HT1080 (cell line): ENCODE results near the gene POLG. TPM values are rescaled to one million over a fixed set of nuclear protein-coding genes. Genes with fewer than 3 reads are reported as not detected.

Source experiments
- DNase-seq: peaks from one replicate; pipeline ENCODE4 v3.0.0-alpha.2; 2015; ENCODE audit warnings: low read depth
- total RNA-seq: library from RNA; depleted of rRNA; stranded (reverse); fragments of >200 nt; shearing (Covaris generic); gene quantifications from 2 replicates; pipeline ENCODE4 v1.2.3, GENCODE V29; 2014

Gene POLG
- total RNA-seq, 1 experiment from 2014 or later: 59.6 TPM

GRCh38 chr15:89356634-89357298 lies 22.1 kb upstream of the POLG start:
- DNase-seq: no peak

GRCh38 chr15:89353991-89354390 lies 19.4 kb upstream of the POLG start:
- no peak for DNase-seq

- DNase-seq: no peak
These were observed 17.9 kb upstream of the POLG start for GRCh38 chr15:89352476-89352875.

DNA sequence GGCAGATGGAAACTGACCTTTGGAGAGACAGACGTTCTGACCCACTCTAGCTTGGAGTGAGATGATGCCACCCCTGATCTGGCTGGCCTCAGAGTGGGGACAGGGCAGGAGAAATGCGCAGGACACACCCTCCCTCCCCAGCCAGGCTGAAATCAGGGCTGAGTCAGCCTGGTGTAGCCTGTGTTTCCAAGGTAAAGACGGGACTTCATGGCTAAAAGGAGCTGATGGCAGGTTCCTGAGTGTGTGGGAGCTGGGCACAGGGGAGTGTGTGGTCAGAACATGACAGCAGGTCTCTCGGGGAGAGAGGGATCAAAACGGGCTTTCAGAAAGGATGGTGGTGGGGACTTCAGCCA lies 14.6 kb upstream of the POLG start:
- DNase-seq: no peak

- DNase-seq: no peak
These were observed 12.1 kb upstream of the POLG start for GRCh38 chr15:89346516-89347231.

DNA sequence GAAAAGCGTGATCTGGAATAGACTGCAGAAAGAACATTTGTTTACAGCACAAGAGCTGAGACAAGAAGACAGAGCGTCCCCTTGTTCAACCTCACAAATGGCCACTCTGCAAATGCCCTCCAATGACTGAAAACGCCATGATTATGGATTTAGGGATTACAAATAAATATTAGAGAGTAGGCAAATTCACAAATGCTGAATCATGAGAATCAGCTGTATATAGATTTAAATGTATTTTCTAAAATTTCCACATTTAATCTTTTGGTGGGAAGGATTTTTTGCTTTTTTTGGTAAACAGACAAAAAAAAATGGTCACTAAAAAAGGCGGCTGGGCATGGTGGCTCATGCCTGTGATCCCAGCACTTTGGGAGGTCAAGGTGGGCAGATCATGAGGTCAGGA lies 10.6 kb upstream of the POLG start:
- DNase-seq: no peak

DNA sequence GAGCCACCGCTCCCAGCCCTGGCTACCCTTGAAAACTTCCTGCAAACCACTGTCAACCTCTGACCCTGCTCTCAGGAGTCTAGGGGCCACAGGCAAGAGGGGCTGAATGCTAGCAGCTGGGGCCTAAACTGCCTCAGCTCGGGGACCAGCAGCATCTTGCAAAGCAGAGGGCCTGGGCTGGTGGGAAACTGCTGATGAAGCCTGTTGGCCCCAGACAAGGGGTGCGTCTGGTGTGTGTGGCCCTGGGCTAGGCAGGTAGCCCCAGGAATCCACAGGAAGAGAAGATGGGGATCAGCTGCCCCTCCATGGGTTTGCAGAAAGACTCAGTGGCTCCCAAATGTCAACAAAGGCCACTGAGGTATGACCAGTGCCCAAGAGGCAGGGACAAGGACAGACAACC lies 8.2 kb upstream of the POLG start:
- DNase-seq: no peak

DNA sequence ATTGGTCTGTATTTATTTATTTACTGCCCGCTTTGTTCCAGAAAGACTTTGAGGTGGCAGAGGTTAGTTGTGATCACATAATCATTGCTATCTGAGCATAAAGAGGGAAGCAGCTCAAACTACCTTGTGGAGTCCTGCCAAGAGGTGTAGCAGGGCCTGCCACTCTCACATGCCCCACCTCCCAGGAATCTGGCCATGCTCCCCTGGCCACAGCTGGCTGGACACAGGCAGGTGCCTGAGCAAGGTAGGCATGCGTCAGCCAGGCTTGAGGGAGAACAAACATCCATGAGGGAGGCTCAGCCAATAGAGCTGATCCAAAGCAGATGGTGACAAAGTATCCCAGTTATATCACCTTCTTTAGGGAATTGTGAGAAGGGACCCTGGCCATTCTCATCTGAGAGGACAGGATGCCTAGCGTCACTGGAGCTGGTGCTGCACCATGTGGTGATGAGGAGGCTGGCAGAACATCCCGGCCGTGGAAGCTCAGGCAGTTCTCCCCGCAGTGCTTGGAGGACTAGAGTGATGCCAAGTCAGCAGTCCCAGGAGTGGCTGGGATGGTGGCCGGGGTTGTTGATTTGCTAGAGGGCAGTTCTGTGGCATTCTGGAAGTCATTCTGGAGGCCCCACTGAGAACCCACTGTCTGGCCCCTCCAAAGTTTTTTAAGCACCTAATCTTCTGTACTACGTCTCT lies 6.8 kb upstream of the POLG start:
- DNase-seq: no peak

GRCh38 chr15:89340573-89340972 lies 5.9 kb upstream of the POLG start:
- no peak for DNase-seq

DNA sequence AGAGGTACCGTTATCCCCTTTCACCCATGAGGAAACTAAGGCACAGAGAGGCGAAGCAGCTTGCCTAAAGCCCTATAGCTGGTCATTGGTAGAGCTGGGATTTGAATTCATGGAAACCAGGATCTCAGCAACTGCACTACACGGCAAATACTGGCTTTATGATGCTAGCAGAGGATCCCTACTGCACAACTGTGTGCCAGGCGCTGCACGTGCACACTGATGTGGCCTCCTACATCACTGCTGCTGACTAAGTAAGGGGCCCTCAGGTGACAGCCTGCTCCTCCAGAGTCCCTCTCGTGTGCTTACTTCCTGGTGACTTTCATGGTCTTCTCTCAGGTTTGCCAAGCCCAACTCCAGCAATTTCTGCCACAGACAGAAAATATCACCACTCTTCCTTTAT lies 3.4 kb upstream of the POLG start:
- DNase-seq: no peak

DNA sequence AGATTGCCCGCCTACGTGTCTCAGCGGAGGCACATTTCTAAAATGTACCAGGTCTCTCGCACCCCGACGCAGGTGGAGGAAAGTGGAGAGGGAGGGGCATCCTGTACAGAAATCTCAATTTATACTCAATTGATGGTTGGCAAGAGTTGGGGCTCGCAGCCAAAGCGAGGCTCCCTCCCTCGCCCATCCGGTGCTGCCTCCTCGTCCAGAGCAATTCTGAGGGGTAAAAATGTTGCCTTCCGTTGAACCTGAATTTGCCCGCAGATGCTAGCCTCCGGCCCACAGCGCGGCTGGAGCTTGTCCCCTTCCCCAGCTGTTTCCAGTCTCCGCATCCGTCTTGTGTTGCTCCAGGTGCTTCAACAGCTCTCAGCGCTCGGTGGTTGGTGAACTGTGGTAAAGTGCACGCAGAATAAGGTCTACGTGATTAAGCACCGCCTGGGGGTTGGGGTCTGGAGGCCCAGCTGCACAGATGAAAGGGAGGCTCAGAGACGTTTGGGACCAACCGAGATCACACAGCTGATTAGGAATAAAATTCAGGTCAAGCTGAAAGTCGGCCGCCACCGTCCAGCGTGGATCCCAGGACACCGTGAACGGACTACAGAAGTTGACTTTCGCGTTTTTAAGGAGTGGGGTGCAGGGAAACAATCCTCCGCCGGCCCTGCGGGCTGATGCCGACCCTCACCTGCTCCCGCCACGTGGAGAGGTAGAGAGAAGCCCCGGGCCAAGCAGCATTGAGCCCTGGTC lies 846 bp upstream of the POLG start:
- no peak for DNase-seq

DNA sequence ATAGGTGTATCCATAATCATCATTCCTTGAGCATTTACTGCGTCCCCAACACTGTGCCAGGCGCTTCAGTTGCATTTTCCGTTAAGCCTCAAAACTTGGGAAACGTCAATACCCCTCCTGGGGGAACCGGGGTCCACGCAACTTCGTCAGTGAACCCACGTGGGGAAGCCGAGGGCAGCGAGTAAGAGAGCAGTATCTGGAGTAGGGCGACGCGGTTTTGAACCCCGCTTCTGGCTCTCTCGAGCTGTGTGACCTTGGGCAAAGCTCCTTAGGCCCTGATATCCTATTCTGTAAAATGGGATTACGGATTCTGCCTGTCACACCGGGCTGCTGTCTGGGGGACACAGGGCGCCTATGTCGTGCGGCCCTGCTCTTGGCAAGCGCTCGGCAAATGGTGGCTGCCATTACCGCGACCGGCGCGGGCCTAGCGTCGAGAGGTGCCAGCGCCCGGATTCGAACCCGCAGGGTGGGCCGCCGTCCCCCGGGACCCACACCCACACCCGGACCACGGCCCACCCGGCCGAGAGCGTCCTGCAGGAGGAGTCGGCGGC lies 590 bp downstream of the POLG start:
- no peak for DNase-seq

- no peak for DNase-seq
These were observed 1.4 kb downstream of the POLG start for GRCh38 chr15:89333011-89333860.

DNA sequence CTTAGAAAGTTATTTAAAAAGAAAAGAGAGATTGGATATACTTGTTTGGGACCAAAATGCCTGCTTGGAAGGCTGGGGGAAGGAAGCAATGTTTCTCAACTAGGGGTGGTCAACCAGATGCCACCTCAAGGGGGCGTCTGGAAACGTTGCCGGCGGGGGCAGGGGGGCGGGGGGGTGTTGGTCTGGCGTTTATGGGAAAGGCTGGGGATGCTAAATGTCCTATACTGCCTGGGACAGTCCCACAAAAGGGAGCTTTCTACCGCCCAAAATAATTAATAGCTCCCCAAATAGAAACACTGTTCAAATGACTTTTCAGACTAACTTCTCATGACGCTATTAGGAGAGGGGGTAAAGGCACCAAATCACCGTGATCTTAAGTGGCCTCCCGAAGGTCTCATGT lies 2.2 kb downstream of the POLG start:
- no peak for DNase-seq

DNA sequence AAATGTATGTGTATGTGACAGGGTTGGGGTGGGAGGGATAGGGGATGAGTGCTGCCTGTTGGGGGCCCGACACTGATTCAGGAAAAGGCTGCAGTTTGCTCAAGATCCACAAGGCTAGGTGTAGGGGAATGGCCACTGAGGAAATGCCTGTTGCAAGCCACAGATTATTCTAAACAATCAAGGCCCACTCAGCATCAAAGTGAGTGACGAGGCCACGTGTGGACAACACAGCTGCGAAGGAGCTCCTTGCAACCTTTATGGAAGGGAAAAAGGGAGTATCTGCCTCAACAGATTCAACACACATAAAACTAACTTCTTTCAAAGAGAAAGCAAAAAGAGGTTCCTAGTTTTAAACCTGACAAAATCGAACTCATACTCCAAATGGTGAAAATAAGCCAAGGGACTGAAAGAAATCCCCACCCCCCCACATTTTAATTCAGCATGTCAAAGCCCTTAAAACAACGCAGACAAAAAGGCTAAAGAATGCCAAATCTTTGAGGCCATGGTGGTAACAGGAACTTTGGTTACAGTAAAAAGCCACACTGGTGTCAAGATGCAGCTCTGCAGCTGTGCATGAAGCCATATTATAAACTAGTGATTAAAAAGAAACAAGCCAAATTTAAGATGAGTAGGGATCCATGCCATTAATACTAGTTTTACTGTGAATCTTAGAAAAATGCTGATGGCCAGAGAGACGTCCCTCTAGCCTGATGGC lies 3.6 kb downstream of the POLG start:
- DNase-seq: no peak

DNA sequence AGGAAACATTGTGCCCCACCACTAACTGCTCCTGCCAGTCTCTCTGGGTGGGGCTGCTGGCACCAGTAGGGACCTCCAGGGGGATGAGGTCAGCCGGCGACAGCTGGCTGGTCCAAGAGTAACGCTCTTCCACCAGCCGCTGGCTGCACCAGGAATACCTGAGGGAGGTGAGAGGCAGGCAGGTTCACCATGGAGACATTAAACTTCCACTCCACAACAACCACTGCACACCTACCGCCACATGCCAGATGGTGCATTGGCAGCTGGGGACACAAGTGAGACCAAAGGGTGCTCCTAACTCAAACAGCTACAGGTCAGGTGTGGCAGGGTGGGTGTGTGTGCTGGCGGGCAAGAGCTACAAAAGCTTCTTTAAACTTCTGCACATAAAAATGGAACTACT lies 4.5 kb downstream of the POLG start:
- no peak for DNase-seq

DNA sequence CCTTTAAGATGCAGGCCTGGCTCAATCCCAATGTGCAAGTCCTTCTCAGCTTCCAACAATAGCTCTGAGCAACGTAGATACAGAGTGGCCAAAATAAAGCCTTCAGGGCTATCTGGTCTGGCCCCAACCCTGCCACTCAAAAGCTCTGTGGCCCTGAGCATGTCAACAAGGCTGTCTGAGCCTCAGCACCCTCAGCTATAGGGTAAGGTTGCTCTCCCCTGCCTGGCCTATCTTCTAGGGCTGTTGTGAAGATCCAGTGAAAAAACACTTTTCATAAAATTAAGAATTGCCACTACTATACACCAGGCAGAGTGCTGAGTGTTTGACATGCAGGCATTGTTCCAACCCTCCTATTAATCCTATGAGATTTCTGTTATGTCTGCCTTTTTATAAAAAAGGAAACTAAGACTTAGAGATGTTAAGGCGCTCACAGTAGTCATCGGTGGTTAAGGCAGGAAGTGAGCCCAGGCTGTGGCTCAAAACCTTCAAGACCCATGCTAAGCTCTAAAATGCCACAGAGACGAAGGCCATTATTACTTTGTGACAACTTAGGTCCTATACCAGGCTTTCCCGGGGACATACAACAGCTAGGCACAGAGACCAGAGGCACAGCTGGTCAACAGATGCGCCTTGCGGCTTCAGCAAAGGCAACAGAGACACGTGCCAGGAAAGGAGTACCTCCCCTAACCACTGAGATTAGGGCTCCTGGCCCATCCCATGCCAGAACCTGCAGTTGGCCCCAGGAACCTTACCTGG lies 5.1 kb downstream of the POLG start:
- DNase-seq: no peak

DNA sequence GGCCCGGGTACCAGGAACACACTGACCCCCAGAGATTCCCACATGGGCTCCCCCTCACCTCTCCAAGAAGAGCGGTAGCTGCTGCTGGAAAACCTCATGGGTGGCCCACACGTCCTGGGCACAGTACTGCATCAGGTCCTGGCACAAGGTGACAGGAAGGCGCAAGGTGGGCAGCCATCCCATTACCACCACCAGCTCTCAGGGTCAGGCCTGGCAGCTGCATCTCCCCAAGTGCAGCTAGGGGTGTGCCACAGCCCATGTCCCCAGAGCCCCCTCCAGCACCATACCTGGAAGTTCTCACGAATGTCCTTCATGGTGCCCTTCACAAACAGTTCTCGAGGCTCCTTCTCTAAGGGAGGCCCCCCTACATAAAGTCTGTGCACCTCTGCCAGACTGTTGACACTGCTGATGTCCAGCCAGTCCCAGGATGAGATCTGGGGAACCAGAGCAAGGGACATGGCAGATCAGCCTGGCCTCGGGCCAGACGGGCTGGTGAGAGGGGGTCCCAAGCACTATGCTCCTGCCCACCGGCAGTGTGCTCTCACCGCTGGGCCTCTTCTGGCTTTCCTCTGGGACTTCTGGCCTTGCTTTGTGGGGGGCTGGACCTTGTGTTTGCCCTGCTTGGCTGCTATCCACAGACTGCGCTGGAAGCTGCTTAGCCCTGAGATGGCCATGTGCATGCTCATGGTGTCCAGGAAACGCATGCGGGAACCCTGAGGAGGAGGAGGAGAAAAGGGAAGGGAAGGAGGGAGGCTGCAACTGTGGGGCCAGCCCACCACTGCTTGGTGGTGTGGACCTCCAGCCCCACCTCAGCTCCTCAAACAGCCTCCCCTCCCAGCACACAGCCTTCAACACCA lies 6.0 kb downstream of the POLG start:
- no peak for DNase-seq
